Fibroblast of lung (primary cell): ENCODE data around the gene CTBP2.

Experiments
- CTCF ChIP-seq, 2 donors: IDR thresholded peaks in 1 of 2; conservative IDR thresholded peaks in 1 of 2; 1 replicate in 1 of 2; 2 replicates in 1 of 2; pipeline ENCODE4 v1.5.1; 2011 to 2012; ENCODE audit warnings: low read length in 2 of 2, control low read depth in 1 of 2, inconsistent platforms in 1 of 2, low read depth in 1 of 2, mild to moderate bottlenecking in 1 of 2
- EZH2 ChIP-seq: IDR thresholded peaks from 2 replicates; pipeline ENCODE4 v1.5.1; 2012; ENCODE audit warnings: low read length, control low read depth, mild to moderate bottlenecking; ENCODE audit errors: missing control alignments

GRCh38 chr10:125002423-125003145 is 157.8 kb downstream of the CTBP2 start:
- TF ChIP-seq CTCF (conservative IDR thresholded peaks at IDR 0.05 in 1 of 2, IDR thresholded peaks at IDR 0.05 in 1 of 2; ENCODE audit: low read depth in 1 of 2, low read length in 2 of 2) = no peak
- TF ChIP-seq EZH2 = no peak
